ENCODE data around the gene VWA8. TPM values are rescaled to one million over a fixed set of nuclear protein-coding genes. Genes with fewer than 3 reads are reported as not detected.

Gene VWA8
- total and polyA plus RNA-seq, 2 of the 13 experiments (the other 11 are each of a cell fraction or from before 2014, with no cell fraction given), result 9.1 to 17.3 TPM

GRCh38 chr13:41960637-41961465 is at the start of gene VWA8 (continued):
- TF ChIP-seq, protein P1, sequence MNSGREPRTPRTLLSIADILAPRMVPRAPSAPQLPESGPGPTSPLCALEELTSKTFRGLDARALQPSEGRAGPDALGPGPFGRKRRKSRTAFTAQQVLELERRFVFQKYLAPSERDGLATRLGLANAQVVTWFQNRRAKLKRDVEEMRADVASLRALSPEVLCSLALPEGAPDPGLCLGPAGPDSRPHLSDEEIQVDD (CRISPR knock-in tag; IDR thresholded peaks at IDR 0.05; ENCODE audit: borderline replicate concordance), result peak; percentile 21; the same call in 1 of the 2 replicates
- TF ChIP-seq ATRX (CRISPR knock-in tag; IDR thresholded peaks at IDR 0.05; ENCODE audit: borderline replicate concordance), result no peak
- TF ChIP-seq ZFP36 (IDR thresholded peaks at IDR 0.05; ENCODE audit: borderline replicate concordance, low read depth, low read length, partially characterized antibody), result peak; percentile 54
- TF ChIP-seq RFX3 (CRISPR knock-in tag; IDR thresholded peaks at IDR 0.05), result no peak
- no peak for TF ChIP-seq ZNF10 (CRISPR knock-in tag; IDR thresholded peaks at IDR 0.05; ENCODE audit: borderline replicate concordance, low read depth)
- 0 out of 2 replicates have a peak, but pooled peaks have one; percentile 77 for TF ChIP-seq DZIP1 (CRISPR knock-in tag; IDR thresholded peaks at IDR 0.05)
- peak; percentile 91 for TF ChIP-seq MYC (CRISPR knock-in tag; IDR thresholded peaks at IDR 0.05; ENCODE audit: borderline replicate concordance)
- peak; percentile 81 for TF ChIP-seq ZNF331 (CRISPR knock-in tag; IDR thresholded peaks at IDR 0.05)
- TF ChIP-seq ZBTB7A (CRISPR knock-in tag; IDR thresholded peaks at IDR 0.05), result peak; percentile 59; the same call in 1 of the 2 replicates
- peak; percentile 64; the same call in 1 of the 2 replicates for TF ChIP-seq ZBTB38 (CRISPR knock-in tag; IDR thresholded peaks at IDR 0.05)
- TF ChIP-seq ARID5B (CRISPR knock-in tag; IDR thresholded peaks at IDR 0.05), result peak; percentile 70; the same call in 1 of the 2 replicates
